ENCODE data around the gene TCERG1L.

The TCERG1L gene

GRCh38 chr10:131061216-131061615, 250.3 kb downstream of the TCERG1L start:
- TF ChIP-seq TCF12 (IDR thresholded peaks at IDR 0.05; ENCODE audit: low read depth) (no peak), TEAD4 (IDR thresholded peaks at IDR 0.05) (no peak), CEBPB (IDR thresholded peaks at IDR 0.05) (no peak), EGR1 (IDR thresholded peaks at IDR 0.05) (no peak), EP300 (IDR thresholded peaks at IDR 0.05; ENCODE audit: borderline replicate concordance) (no peak), USF1 (IDR thresholded peaks at IDR 0.05) (no peak), ZBTB7A (IDR thresholded peaks at IDR 0.05; ENCODE audit: low read depth) (no peak), YY1 (IDR thresholded peaks at IDR 0.05; ENCODE audit: low read depth) (no peak), CREB1 (IDR thresholded peaks at IDR 0.05; ENCODE audit: low read depth) (no peak), RAD21 (IDR thresholded peaks at IDR 0.05; ENCODE audit: low read depth) (no peak), TAF1 (IDR thresholded peaks at IDR 0.05; ENCODE audit: low read depth) (no peak)
- TF ChIP-seq, protein P1, sequence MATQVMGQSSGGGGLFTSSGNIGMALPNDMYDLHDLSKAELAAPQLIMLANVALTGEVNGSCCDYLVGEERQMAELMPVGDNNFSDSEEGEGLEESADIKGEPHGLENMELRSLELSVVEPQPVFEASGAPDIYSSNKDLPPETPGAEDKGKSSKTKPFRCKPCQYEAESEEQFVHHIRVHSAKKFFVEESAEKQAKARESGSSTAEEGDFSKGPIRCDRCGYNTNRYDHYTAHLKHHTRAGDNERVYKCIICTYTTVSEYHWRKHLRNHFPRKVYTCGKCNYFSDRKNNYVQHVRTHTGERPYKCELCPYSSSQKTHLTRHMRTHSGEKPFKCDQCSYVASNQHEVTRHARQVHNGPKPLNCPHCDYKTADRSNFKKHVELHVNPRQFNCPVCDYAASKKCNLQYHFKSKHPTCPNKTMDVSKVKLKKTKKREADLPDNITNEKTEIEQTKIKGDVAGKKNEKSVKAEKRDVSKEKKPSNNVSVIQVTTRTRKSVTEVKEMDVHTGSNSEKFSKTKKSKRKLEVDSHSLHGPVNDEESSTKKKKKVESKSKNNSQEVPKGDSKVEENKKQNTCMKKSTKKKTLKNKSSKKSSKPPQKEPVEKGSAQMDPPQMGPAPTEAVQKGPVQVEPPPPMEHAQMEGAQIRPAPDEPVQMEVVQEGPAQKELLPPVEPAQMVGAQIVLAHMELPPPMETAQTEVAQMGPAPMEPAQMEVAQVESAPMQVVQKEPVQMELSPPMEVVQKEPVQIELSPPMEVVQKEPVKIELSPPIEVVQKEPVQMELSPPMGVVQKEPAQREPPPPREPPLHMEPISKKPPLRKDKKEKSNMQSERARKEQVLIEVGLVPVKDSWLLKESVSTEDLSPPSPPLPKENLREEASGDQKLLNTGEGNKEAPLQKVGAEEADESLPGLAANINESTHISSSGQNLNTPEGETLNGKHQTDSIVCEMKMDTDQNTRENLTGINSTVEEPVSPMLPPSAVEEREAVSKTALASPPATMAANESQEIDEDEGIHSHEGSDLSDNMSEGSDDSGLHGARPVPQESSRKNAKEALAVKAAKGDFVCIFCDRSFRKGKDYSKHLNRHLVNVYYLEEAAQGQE (IDR thresholded peaks at IDR 0.05; ENCODE audit: low read depth), result no peak
- TF ChIP-seq, protein P2, sequence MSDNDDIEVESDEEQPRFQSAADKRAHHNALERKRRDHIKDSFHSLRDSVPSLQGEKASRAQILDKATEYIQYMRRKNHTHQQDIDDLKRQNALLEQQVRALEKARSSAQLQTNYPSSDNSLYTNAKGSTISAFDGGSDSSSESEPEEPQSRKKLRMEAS (IDR thresholded peaks at IDR 0.05), result no peak

- TF ChIP-seq, protein P1 (IDR thresholded peaks at IDR 0.05; ENCODE audit: low read depth), result no peak
- TF ChIP-seq EP300 (IDR thresholded peaks at IDR 0.05; ENCODE audit: borderline replicate concordance) (no peak), YY1 (IDR thresholded peaks at IDR 0.05; ENCODE audit: low read depth) (no peak), TCF12 (IDR thresholded peaks at IDR 0.05; ENCODE audit: low read depth) (no peak), RAD21 (IDR thresholded peaks at IDR 0.05; ENCODE audit: low read depth) (no peak), NFIC (IDR thresholded peaks at IDR 0.05) (no peak), USF1 (IDR thresholded peaks at IDR 0.05) (no peak), TAF1 (IDR thresholded peaks at IDR 0.05; ENCODE audit: low read depth) (no peak), CREB1 (IDR thresholded peaks at IDR 0.05; ENCODE audit: low read depth) (no peak), EGR1 (IDR thresholded peaks at IDR 0.05) (no peak)
These were observed 251.6 kb downstream of the TCERG1L start for GRCh38 chr10:131059881-131060280.

DNA sequence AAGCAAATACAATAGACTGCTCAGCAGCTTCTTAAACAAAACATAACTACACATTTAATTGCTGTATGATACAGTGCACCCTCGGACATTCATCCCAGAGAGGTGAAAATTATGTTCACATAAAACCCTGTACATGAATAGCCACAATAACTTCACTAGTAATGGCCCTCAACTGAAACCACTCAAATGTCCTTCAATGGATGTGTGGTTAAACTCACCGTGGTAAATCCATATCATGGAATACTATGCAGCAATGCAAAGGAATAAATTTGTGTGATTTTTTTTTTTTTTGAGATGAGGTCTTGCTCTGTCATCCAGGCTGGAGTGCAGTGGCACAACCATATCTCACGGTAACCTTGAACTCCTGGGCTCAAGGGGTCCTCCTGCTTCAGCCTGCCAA, 252.7 kb downstream of the TCERG1L start:
- TF ChIP-seq TCF12 (IDR thresholded peaks at IDR 0.05; ENCODE audit: low read depth), result no peak
- no peak for TF ChIP-seq CREB1 (IDR thresholded peaks at IDR 0.05; ENCODE audit: low read depth)
- no peak for TF ChIP-seq YY1 (IDR thresholded peaks at IDR 0.05; ENCODE audit: low read depth)
- TF ChIP-seq TAF1 (IDR thresholded peaks at IDR 0.05; ENCODE audit: low read depth), result no peak
- TF ChIP-seq, protein P1 (IDR thresholded peaks at IDR 0.05; ENCODE audit: low read depth), result no peak
- no peak for TF ChIP-seq ZBTB7A (IDR thresholded peaks at IDR 0.05; ENCODE audit: low read depth)
- no peak for TF ChIP-seq CEBPB (IDR thresholded peaks at IDR 0.05)

GRCh38 chr10:131056781-131057180, 254.7 kb downstream of the TCERG1L start:
- TF ChIP-seq USF1 (IDR thresholded peaks at IDR 0.05) (no peak), TEAD4 (IDR thresholded peaks at IDR 0.05) (no peak), NFIC (IDR thresholded peaks at IDR 0.05) (no peak), YY1 (IDR thresholded peaks at IDR 0.05; ENCODE audit: low read depth) (no peak), RAD21 (IDR thresholded peaks at IDR 0.05; ENCODE audit: low read depth) (no peak), TCF12 (IDR thresholded peaks at IDR 0.05; ENCODE audit: low read depth) (no peak), CREB1 (IDR thresholded peaks at IDR 0.05; ENCODE audit: low read depth) (no peak), FOXM1 (IDR thresholded peaks at IDR 0.05; ENCODE audit: borderline replicate concordance, low read depth) (no peak), TAF1 (IDR thresholded peaks at IDR 0.05; ENCODE audit: low read depth) (no peak), CEBPB (IDR thresholded peaks at IDR 0.05) (no peak), ZBTB7A (IDR thresholded peaks at IDR 0.05; ENCODE audit: low read depth) (no peak), EP300 (IDR thresholded peaks at IDR 0.05; ENCODE audit: borderline replicate concordance) (no peak), EGR1 (IDR thresholded peaks at IDR 0.05) (no peak)
- TF ChIP-seq, protein P1 (IDR thresholded peaks at IDR 0.05; ENCODE audit: low read depth), result no peak
- TF ChIP-seq, protein P2 (IDR thresholded peaks at IDR 0.05), result no peak
